Hematopoietic multipotent progenitor cell treated with erythropoietin and hydrocortisone succinate and interleukin-3 and kit ligand, for 6 days (in vitro differentiated cells): ENCODE data around the gene CABCOCO1.
"Not testable (repeated sequence)": the region's sequence is repeated elsewhere in the genome, so short reads cannot be mapped to it uniquely, and the experiment has no call there.

Experiments
- DNase-seq: peaks from one replicate; pipeline ENCODE4 v3.0.0-alpha.2; 2015

CABCOCO1 gene

GRCh38 chr10:61643316-61643751 is 19.4 kb upstream of the CABCOCO1 start:
- peak; percentile 5 for DNase-seq

DNA sequence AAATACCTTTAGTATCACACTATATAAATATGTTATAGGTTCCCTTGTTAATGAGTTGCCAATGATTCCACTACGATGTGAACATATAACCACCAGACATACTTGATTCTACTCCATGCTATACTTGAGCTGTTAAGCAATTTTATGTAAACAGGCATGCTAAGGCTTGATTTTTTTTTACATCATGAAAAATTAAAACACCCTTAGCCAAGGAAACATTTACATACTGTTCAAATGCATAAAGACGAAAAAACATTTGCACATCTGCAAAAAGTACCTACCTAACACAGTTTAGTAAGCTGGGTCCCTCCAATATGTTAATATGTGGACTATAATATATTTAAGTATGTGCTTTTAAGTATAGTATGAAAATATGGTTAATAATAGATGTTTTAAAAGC is 9.0 kb upstream of the CABCOCO1 start:
- DNase-seq, result no peak

DNA sequence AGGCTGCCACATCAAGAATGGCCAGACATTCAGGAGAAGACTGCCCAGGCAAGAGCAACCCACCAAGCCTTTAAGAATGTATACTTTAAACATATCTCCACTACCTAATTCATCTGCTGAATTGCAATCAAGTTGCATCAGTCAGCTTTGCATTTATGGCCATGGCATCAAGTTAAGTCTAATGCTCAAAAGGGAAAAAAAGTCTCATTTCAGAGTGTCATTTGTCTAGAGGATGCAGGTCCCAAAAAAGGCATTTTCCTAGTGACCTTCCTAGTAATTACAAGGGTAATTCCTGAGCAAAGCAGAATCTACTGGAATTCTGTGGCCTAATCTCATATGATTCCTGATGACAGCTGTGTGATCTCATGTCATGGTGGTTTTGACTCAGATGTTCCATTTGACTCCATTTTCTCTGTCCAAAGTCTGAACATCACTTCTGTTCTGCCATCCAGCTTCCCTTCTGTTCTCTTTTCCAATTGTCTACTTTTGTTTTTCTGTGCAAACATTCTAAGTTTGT is 7.3 kb upstream of the CABCOCO1 start:
- no peak for DNase-seq

- peak; percentile 5 for DNase-seq
Measured at GRCh38 chr10:61663466-61663865, 737 bp downstream of the CABCOCO1 start.

GRCh38 chr10:61664985-61665384 is 2.3 kb downstream of the CABCOCO1 start:
- DNase-seq, result no peak

GRCh38 chr10:61669161-61669725 is 6.5 kb downstream of the CABCOCO1 start:
- DNase-seq, result no peak

DNA sequence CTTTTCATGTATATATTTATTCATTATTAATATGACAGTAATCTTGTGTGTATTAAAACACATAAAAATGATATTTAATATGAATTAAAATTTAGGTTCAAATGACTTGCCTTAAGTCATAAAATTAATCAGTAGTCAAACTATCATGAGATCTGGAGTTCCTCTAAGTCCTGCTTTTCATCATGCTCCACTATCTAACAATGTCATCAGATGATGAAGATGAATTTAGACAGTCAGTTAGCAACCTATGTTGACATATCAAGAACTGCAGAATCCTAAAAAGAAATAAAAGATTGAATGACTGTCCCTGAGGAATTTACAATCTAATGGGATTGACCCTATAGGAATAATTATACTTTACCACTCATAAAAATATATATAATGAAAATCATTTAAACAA is 7.1 kb downstream of the CABCOCO1 start:
- no peak for DNase-seq

DNA sequence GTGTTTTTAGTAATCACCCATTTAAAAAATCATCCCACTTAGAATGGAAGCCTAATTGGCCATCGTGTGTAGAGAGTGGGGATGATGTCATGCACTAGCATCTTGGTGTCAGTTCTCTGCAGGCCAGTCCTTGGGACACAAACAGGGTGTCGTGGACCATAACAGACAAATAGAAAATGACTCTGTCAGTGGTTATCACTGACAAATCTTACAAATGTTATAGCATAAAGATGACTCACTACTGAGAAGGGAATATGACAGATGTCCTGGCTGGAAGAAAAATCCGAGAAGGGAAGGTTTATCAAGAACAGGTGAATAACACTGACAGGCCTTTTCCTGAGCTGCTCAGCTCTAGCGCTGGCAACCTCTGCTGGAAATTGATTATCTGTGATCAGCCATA is 10.6 kb downstream of the CABCOCO1 start:
- DNase-seq, result no peak

DNA sequence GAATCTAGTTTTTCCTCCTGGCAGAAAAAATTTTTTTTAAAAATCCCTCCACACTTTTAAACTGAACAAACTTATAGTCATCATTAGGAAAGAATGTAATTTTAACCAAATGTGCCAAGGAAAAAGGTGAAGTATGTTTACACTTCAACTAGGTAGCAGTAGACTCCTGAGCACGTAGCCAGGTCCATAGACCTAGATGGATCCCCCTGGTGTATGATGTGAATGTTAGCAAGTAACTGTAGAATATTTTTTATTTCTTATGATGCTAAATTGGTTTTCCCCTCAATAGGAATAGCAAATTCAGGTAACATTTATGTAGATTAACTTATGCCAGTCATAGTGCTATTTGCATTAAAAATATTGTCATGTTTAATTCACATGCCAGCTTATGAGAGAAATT is 19.6 kb downstream of the CABCOCO1 start:
- DNase-seq, result no peak

- no peak for DNase-seq
Measured at GRCh38 chr10:61683319-61683718, 20.6 kb downstream of the CABCOCO1 start.

DNA sequence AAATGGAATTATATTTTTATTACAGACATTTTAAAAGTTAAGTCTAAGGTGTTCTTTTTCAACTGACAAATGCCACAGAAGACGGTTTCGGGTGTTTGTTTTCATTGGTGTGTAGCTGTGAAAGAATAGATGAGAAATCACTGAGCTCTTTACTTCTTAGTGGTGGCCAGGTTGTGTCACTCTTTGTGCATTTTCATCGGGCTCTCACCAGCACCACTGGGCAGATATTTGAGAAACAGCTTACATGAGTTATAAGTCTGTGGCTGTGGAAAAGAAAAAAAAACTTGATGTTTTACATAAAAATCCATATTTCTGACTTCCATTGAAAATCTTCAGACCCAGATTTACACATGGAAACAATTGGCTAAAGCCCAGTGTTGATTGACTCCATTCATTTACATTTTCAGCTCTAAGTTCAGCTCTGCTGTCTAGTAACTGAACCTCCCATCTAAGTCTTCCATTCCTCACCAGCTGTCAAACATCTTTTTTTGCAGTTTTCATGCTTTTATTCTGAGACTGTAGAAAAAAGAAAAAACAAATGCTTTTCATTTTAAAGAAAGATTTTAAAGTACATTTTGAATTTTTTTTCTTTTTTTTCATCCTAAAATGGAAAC is 22.3 kb downstream of the CABCOCO1 start:
- DNase-seq, result no peak

- no peak for DNase-seq
Measured at GRCh38 chr10:61688551-61689308, 26.0 kb downstream of the CABCOCO1 start.

DNA sequence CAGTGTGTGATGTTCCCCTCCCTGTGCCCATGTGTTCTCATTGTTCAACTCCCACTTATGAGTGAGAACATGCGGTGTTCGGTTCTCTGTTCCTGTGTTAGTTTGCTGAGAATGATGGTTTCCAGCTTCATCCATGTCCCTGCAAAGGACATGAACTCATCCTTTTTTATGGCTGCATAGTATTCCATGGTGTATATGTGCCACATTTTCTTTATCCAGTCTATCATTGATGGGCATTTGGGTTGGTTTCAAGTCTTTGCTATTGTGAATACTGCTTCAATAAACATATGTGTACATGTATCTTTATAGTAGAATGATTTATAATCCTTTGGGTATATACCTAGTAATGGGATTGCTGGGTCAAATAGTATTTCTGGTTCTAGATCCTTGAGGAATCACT is 28.9 kb downstream of the CABCOCO1 start:
- not testable (repeated sequence) for DNase-seq

GRCh38 chr10:61692447-61693010 is 29.8 kb downstream of the CABCOCO1 start:
- no peak for DNase-seq

DNA sequence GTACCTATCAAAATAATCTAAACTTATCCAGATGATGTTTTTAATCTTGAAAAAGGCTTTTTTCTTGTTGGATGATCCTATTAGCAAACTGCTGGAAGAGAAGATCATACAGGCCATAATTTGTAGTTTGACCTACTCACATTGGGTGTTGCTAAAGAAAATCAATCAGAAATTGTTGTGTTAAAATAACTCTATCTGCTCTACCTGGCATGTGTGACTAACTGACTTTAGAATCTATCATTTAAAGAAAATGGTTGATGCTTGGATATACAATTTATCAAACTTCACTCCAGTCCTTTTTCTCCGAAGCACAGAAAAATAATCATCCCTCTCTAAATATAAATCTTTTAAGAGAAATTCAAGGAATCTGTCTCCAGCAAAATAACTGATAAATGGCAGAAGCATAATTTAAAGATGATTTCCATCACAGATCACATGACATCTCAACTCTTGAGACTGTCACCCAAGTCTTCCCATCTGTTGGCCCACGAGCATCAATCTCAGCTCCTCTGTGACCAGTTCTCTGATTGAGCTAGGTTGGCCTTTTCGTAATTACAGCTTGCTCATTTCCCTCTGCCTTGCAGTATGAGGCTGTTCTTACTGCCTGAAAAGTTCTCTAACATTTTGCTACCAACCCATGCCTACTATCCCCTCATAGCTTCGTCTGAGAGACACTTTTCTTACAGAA is 36.4 kb downstream of the CABCOCO1 start:
- DNase-seq, result no peak

DNA sequence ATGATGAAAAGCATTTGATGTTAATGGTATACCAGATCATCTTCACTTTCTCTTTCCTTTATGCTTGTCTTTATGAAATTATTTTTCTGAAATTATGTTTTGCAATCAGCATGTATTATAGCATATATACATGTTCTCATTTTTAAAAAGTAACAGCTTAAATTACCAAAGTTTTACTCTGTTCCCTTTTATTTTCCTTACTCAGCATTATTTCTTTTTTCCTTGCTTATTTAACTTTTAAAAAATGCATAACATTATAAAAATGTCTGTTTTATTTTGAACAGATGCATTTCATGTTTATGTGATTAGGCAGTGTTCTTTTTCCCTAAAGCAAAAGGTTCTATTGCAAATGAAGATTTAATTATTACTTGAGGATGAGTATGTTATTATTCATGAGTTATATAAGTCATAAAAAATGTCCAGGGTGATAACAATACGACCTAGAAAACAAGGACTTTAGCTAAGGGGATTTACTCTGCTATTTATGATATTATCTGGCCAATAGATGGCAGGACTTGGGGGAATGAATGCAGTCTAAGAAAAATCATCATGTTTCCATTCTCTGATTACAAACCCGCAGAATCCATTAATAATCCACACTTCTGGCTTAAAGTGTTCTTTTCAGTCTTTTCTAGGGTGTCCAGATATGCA is 38.5 kb downstream of the CABCOCO1 start:
- DNase-seq, result no peak

DNA sequence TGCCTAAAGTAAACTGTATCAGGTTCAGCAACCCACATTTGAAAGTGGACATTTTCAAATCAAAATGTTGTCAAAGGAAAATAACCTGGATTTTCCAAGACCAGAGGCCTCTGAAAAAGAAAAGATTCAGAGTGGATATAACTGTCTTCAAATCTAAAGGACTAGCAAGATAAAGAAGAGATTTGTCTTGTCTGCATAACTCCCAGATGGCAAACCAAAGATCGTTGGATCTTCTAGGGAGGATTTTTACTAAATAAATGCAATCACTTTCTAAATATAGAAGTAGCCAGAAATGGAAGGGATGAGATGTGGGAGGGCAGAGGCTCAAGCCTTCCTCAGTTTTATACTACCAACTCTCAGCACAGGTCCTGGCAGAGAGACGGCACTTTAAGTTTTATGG is 39.0 kb downstream of the CABCOCO1 start:
- DNase-seq, result no peak

DNA sequence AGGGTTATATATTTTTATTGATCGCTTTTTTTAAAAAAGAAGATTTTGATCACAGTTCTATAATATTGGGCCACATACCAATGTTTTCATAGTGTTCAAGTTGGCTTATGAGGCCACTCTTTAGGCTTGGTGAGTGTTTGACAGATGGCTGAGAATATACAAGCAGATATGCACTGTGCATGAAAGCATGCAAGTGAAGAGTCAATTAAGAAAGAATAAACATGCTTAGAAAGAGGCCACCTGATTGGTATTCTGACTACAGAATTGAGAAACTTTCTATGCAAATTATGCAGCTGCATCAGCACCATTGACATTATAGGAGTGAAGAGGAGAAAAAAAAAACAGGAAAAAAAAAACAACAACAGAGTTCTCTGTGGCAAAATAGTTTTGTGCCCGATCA is 39.9 kb downstream of the CABCOCO1 start:
- DNase-seq, result no peak

- no peak for DNase-seq
Measured at GRCh38 chr10:61705022-61705613, 42.4 kb downstream of the CABCOCO1 start.

GRCh38 chr10:61708846-61709245 is 46.1 kb downstream of the CABCOCO1 start:
- DNase-seq, result no peak

DNA sequence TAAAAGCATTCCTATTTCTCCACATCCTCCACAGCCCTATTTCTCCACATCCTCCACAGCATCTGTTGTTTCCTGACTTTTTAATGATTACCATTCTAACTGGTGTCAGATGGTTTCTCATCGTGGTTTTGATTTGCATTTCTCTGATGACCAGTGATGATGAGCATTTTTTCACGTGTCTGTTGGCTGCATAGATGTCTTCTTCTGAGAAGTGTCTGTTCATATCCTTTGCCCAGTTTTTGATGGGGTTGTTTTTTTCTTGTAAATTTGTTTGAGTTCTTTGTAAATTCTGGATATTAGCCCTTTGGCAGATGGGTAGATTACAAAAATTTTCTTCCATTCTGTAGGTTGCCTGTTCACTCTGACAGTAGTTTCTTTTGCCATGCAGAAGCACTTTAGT is 49.4 kb downstream of the CABCOCO1 start:
- not testable (repeated sequence) for DNase-seq

GRCh38 chr10:61719475-61719874 is 56.7 kb downstream of the CABCOCO1 start:
- not testable (repeated sequence) for DNase-seq
